ENCODE measurements around the gene SLPI.

The SLPI gene, protein sequence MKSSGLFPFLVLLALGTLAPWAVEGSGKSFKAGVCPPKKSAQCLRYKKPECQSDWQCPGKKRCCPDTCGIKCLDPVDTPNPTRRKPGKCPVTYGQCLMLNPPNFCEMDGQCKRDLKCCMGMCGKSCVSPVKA

GRCh38 chr20:45254383-45255262, at the start of gene SLPI:
TSS of gene SLPI (minus strand) at chr20:45254564. CDS start at chr20:45254543, 21 bp downstream.
- TF ChIP-seq, protein P1, sequence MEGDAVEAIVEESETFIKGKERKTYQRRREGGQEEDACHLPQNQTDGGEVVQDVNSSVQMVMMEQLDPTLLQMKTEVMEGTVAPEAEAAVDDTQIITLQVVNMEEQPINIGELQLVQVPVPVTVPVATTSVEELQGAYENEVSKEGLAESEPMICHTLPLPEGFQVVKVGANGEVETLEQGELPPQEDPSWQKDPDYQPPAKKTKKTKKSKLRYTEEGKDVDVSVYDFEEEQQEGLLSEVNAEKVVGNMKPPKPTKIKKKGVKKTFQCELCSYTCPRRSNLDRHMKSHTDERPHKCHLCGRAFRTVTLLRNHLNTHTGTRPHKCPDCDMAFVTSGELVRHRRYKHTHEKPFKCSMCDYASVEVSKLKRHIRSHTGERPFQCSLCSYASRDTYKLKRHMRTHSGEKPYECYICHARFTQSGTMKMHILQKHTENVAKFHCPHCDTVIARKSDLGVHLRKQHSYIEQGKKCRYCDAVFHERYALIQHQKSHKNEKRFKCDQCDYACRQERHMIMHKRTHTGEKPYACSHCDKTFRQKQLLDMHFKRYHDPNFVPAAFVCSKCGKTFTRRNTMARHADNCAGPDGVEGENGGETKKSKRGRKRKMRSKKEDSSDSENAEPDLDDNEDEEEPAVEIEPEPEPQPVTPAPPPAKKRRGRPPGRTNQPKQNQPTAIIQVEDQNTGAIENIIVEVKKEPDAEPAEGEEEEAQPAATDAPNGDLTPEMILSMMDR (IDR thresholded peaks at IDR 0.05; ENCODE audit: borderline replicate concordance, control extremely low read depth, extremely low read depth, insufficient read depth, missing control alignments) = no peak

DNA sequence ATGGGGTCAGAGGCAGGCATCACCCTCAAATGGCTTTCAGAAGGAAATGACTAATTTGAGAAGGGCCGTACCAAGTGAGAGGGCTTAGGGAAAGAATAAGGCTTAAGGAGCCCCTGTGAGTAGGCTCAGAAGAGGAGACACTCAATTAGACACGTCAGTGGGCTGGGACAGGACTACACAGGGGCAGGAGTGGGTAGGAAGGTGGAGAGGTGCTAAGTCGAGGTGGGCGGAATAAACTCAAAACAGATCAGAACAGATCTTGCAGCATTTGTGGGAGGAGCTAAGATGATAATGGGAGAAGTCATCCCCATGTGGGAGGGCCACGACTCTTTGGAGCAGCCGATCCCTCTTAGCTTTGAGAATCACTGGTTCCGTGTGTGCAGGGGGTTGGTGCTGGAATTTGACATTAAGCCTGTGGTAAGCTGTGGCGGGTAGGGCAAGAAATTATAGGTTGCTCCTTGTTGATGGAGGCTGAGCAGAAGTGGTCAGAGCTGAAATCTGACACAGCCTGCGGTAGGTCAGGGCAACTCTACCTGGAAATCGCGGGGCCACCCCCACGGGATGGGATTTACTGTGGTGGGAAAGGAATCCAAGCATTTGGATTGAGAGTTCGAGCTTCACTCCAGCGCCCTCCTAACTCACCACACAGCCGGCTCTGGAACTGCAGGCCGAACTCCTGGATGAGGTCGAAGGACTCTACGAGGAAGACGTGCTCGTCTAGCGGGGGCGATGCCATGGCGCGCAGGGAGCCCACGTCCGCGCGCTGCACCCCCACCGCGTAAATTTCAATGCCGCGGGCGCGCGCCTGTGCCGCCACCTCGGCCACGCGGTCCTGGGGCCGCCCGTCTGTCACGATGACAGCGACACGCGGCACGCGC, 49.5 kb upstream of the SLPI start:
- no peak for DNase-seq (ENCODE audit: low spot score)
- TF ChIP-seq, protein P1 (IDR thresholded peaks at IDR 0.05; ENCODE audit: borderline replicate concordance, control extremely low read depth, extremely low read depth, insufficient read depth, missing control alignments) = no peak
- in situ Hi-C loops (cut with MboI; ENCODE audit: low sequenced_read_pairs, unreplicated experiment) = no loop called here

More at GRCh38 chr20:45254383-45255262, at the start of gene SLPI:
- DNase-seq (ENCODE audit: low spot score) = peak; percentile 30
- in situ Hi-C loops (cut with MboI; ENCODE audit: low sequenced_read_pairs, unreplicated experiment) = no loop called here

DNA sequence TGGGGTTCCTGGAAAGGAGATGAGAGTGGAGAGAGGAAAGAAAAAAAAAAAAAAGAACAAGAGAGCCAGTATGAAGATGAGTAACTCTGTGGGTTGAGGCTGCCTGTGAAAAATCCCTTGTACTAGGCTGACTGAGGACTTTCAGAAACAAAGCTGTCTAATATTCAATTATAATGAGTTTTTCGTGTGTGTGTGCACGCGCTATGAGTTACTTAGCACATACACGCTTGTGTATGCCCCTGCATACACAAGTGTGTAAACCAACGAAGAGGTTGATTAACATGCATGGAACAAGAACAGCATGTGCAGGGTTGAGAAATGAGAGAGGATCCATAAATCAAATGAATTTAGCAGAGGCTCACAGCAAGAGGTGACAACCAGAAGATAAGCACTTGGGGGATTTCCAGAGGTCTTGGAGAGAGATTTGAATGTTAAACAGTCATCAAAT, 47.5 kb upstream of the SLPI start:
- no peak for DNase-seq (ENCODE audit: low spot score)
- TF ChIP-seq, protein P1 (IDR thresholded peaks at IDR 0.05; ENCODE audit: borderline replicate concordance, control extremely low read depth, extremely low read depth, insufficient read depth, missing control alignments) = no peak
- in situ Hi-C loops (cut with MboI; ENCODE audit: low sequenced_read_pairs, unreplicated experiment) = no loop called here

GRCh38 chr20:45300961-45301360, 46.6 kb upstream of the SLPI start:
- in situ Hi-C loops (cut with MboI; ENCODE audit: low sequenced_read_pairs, unreplicated experiment) = no loop called here
- peak; percentile 60 for DNase-seq (ENCODE audit: low spot score)
- TF ChIP-seq, protein P1 (IDR thresholded peaks at IDR 0.05; ENCODE audit: borderline replicate concordance, control extremely low read depth, extremely low read depth, insufficient read depth, missing control alignments) = peak; percentile 10

- TF ChIP-seq, protein P1 (IDR thresholded peaks at IDR 0.05; ENCODE audit: borderline replicate concordance, control extremely low read depth, extremely low read depth, insufficient read depth, missing control alignments) = no peak
- in situ Hi-C loops (cut with MboI; ENCODE audit: low sequenced_read_pairs, unreplicated experiment) = no loop called here
- no peak for DNase-seq (ENCODE audit: low spot score)
Measured at GRCh38 chr20:45299786-45300185, 45.4 kb upstream of the SLPI start.

Data from GM13976 (cell line).